Thoracic aorta (tissue), 2 donors: ENCODE measurements around the gene FCRL1. TPM values are rescaled to one million over a fixed set of nuclear protein-coding genes. Genes with fewer than 3 reads are reported as not detected.

ENCODE experiments used
- ATAC-seq: fragments of 150-250 bp; one replicate; pipeline ENCODE4 v1.8.0; 2017; ENCODE audit warnings: low read depth; ENCODE audit not compliant: insufficient number of reproducible peaks, low FRiP score
- DNase-seq: peaks from one replicate; pipeline ENCODE4 v3.0.0-alpha.2; 2020; ENCODE audit warnings: low spot score
- H3K27ac ChIP-seq, 2 donors: fragments of 200-600 bp; sonication (generic); 1 replicate in 1 of 2; 2 replicates in 1 of 2; pipeline ENCODE4 v1.5.1; 2016; ENCODE audit warnings: mild to moderate bottlenecking in 2 of 2, moderate library complexity in 2 of 2
- H3K27me3 ChIP-seq: fragments of 200-600 bp; sonication (generic); replicated peaks from 2 replicates; pipeline ENCODE4 v1.6.0; 2016; ENCODE audit warnings: mild to moderate bottlenecking; ENCODE audit not compliant: insufficient read depth
- H3K36me3 ChIP-seq: fragments of 200-600 bp; sonication (generic); one replicate; pipeline ENCODE4 v1.5.1; 2016
- H3K4me1 ChIP-seq, 2 donors: fragments of 200-600 bp; sonication (generic); 1 replicate in 1 of 2; 2 replicates in 1 of 2; pipeline versions ENCODE4 v1.5.1 to v1.6.0; 2016; ENCODE audit warnings: low read depth in 2 of 2, mild to moderate bottlenecking in 1 of 2; ENCODE audit not compliant: control insufficient read depth in 1 of 2
- H3K4me3 ChIP-seq: fragments of 200-600 bp; sonication (generic); 2 replicates; pipeline ENCODE4 v1.5.1; 2016; ENCODE audit warnings: mild to moderate bottlenecking
- H3K9me3 ChIP-seq: fragments of 200-600 bp; sonication (generic); 2 replicates; pipeline ENCODE4 v1.5.1; 2016
- total RNA-seq, 2 donors: library from RNA; depleted of rRNA; stranded (reverse); fragments of >200 nt; gene quantifications; one replicate each; pipeline versions ENCODE4 v1.1.0 to v1.2.3, GENCODE V29; 2016
- TF ChIP-seq, protein P1 (sequence below): fragments of 200-600 bp; sonication (generic); IDR thresholded peaks from one replicate; pipeline ENCODE4 v1.5.1; 2019; ENCODE audit warnings: antibody characterized with exemption

Gene FCRL1
- total RNA-seq, 2 donors from 2014 or later: 1.8 TPM; not detected in 1

DNA sequence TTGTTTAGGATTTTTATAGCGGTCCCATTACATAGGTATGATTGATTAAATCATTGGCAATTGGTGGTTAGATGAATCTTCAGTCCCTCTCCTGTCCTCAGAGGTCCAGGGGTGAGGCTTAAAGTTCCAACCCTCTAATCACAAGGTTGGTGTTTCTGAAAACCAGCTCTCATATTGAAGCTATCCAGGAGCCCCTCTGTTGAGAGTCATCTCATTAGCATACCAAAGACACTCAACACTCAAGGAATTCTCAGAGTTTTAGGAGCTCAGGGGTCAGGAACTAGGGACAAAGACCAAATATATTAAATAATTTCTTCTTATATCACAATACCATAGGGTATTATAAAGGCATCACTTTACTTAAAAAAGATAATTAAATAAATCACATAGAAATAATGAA, 66.3 kb downstream of the FCRL1 start:
- TF ChIP-seq, protein P1, sequence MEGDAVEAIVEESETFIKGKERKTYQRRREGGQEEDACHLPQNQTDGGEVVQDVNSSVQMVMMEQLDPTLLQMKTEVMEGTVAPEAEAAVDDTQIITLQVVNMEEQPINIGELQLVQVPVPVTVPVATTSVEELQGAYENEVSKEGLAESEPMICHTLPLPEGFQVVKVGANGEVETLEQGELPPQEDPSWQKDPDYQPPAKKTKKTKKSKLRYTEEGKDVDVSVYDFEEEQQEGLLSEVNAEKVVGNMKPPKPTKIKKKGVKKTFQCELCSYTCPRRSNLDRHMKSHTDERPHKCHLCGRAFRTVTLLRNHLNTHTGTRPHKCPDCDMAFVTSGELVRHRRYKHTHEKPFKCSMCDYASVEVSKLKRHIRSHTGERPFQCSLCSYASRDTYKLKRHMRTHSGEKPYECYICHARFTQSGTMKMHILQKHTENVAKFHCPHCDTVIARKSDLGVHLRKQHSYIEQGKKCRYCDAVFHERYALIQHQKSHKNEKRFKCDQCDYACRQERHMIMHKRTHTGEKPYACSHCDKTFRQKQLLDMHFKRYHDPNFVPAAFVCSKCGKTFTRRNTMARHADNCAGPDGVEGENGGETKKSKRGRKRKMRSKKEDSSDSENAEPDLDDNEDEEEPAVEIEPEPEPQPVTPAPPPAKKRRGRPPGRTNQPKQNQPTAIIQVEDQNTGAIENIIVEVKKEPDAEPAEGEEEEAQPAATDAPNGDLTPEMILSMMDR: no peak

GRCh38 chr1:157751283-157751682, 68.6 kb downstream of the FCRL1 start:
- no peak for DNase-seq
- Histone ChIP-seq H3K27ac (no peak overlapping the region), H3K9me3 (no peaks in the 10 kb centered on the region), H3K4me3 (no peak overlapping the region), H3K36me3 (no peaks in the 10 kb centered on the region), H3K4me1 (no peaks in the 10 kb centered on the region), H3K27me3 (no peaks in the 10 kb centered on the region)
- ATAC-seq: no peak
- TF ChIP-seq, protein P1: no peak

More for the DNA sequence above, 66.3 kb downstream of the FCRL1 start:
- H3K36me3 ChIP-seq: no peaks in the 10 kb centered on the region
- H3K9me3 ChIP-seq: no peaks in the 10 kb centered on the region
- no peaks in the 10 kb centered on the region for H3K27me3 ChIP-seq
- ATAC-seq (no peak), DNase-seq (no peak)
- no peaks in the 10 kb centered on the region for H3K4me1 ChIP-seq
- H3K27ac ChIP-seq: no peak overlapping the region
- no peak overlapping the region for H3K4me3 ChIP-seq

DNA sequence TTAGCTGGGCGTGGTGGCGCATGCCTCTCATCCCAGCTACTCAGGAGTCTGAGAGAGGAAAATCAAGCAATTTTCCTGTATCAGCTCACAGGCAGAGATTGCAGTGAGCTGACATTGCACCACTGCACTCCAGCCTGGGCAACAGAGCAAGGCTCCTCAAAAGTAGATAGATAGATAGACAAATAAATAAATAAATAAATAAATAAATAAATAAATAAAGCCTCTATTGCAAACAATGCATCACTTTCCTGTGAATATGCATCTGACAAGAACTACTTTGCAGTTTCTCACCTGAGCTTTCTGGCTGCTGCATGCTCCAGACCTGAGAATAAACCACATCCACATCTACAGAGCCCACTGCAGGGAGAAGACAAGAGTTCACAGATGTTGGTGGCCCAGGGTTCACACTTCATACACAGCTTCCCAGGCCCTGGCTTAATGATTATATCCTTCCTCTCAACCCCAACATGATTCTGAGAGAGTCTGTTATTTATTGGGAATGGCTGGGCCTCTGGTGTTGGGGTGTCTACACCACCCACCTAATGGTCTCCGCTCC, 71.6 kb downstream of the FCRL1 start:
- Histone ChIP-seq H3K9me3 (no peaks in the 10 kb centered on the region), H3K36me3 (no peaks in the 10 kb centered on the region), H3K4me3 (no peak overlapping the region), H3K4me1 (no peaks in the 10 kb centered on the region), H3K27ac (no peak overlapping the region), H3K27me3 (no peaks in the 10 kb centered on the region)
- TF ChIP-seq, protein P1: no peak
- ATAC-seq (no peak), DNase-seq (no peak)

Other genes starting within 250 kb of the FCRL1 start
- not detected for gene FCRL4, start 222.0 kb downstream of the FCRL1 start, total RNA-seq
- not detected for gene FCRL3, start 119.4 kb downstream of the FCRL1 start, total RNA-seq
- not detected for gene FCRL2, start 43.0 kb downstream of the FCRL1 start, total RNA-seq
- under 1 TPM in 1 of 2 donors, not detected in 1; 0.28 TPM for gene CD5L, start 21.7 kb upstream of the FCRL1 start, total RNA-seq
- 100 to 1,000 TPM; 111 to 136 TPM for gene KIRREL1, start 173.5 kb upstream of the FCRL1 start, total RNA-seq